ENCODE measurements around the gene BMPR1B. TPM values are rescaled to one million over a fixed set of nuclear protein-coding genes. Genes with fewer than 3 reads are reported as not detected.

BMPR1B gene
- total RNA-seq, 2 experiments from 2014 or later, result not detected

DNA sequence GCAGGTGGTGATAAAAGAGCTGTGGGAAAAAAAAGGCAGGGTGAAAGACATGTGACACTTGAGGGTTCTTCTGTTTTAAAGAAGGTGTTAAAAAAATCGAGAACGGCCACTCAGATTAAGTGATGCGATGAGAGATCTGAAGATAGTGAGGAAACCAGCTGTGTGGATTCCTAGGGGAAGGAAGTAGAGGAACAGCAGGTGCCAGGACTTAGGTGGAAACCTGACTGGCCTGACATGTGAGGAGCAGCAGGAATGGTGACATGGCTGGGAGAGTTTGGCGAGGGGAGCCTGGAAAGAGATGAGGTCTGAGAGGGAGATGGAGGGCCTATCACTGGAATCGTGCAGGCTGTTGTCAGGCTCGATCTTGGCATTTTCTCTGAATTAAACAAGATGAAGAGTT, 55.5 kb downstream of the BMPR1B start:
- H3K4me1 ChIP-seq (ENCODE audit: insufficient read depth, low read length), result no peaks in the 10 kb centered on the region
- Mint-ChIP-seq H3K4me1 (ENCODE audit: low read depth) (no peaks in the 10 kb centered on the region), H3K36me3 (ENCODE audit: low read depth) (no peaks in the 10 kb centered on the region), H3K27me3 (no peaks in the 10 kb centered on the region), H3K4me3 (no peak overlapping the region), H3K9me3 (no peaks in the 10 kb centered on the region), H3K27ac (no peak overlapping the region)
- no peak for ATAC-seq (ENCODE audit: poor library complexity)
- ChIA-PET CTCF (no interaction called here), POLR2A (no interaction called here)
- H3K4me3 ChIP-seq (ENCODE audit: low read length), result no peak overlapping the region
- no peaks in the 10 kb centered on the region for H3K27me3 ChIP-seq (ENCODE audit: control insufficient read depth in 1 of 2, insufficient read depth in 2 of 2, low read length in 2 of 2)
- H3K27ac ChIP-seq (ENCODE audit: low read depth in 1 of 2, low read length in 2 of 2), result no peak overlapping the region
- no peaks in the 10 kb centered on the region for H3K36me3 ChIP-seq (ENCODE audit: insufficient read depth, low read length)
- H3K9me3 ChIP-seq (ENCODE audit: control insufficient read depth in 1 of 2, insufficient read depth in 1 of 2, low read length in 2 of 2), result no peaks in the 10 kb centered on the region
- no peak for TF ChIP-seq CTCF (IDR thresholded peaks at IDR 0.05)
- intact Hi-C loops (cut with DNase I, micrococcal nuclease), result no loop called here
- DNase-seq, result no peak

- intact Hi-C loops (cut with DNase I, micrococcal nuclease), result no loop called here
- Histone ChIP-seq H3K4me3 (ENCODE audit: low read length) (no peak overlapping the region), H3K9me3 (ENCODE audit: control insufficient read depth in 1 of 2, insufficient read depth in 1 of 2, low read length in 2 of 2) (no peaks in the 10 kb centered on the region), H3K36me3 (ENCODE audit: insufficient read depth, low read length) (no peaks in the 10 kb centered on the region), H3K4me1 (ENCODE audit: insufficient read depth, low read length) (no peaks in the 10 kb centered on the region), H3K27ac (ENCODE audit: low read depth in 1 of 2, low read length in 2 of 2) (no peak overlapping the region), H3K27me3 (ENCODE audit: control insufficient read depth in 1 of 2, insufficient read depth in 2 of 2, low read length in 2 of 2) (no peaks in the 10 kb centered on the region)
- no peaks in the 10 kb centered on the region for H3K27me3 Mint-ChIP-seq
- H3K4me3 Mint-ChIP-seq, result no peak overlapping the region
- no peaks in the 10 kb centered on the region for H3K36me3 Mint-ChIP-seq (ENCODE audit: low read depth)
- DNase-seq (no peak), ATAC-seq (ENCODE audit: poor library complexity) (no peak)
- H3K9me3 Mint-ChIP-seq, result no peaks in the 10 kb centered on the region
- no peaks in the 10 kb centered on the region for H3K4me1 Mint-ChIP-seq (ENCODE audit: low read depth)
- POLR2A ChIA-PET, result no interaction called here
- H3K27ac Mint-ChIP-seq, result no peak overlapping the region
- CTCF ChIA-PET, result no interaction called here
- TF ChIP-seq CTCF (IDR thresholded peaks at IDR 0.05), result no peak
Observed at GRCh38 chr4:94814237-94814636, 56.5 kb downstream of the BMPR1B start.

GRCh38 chr4:94819371-94820168, 61.8 kb downstream of the BMPR1B start:
- CTCF ChIA-PET, result no interaction called here
- Histone ChIP-seq H3K4me1 (ENCODE audit: insufficient read depth, low read length) (no peaks in the 10 kb centered on the region), H3K27ac (ENCODE audit: low read depth in 1 of 2, low read length in 2 of 2) (no peak overlapping the region), H3K9me3 (ENCODE audit: control insufficient read depth in 1 of 2, insufficient read depth in 1 of 2, low read length in 2 of 2) (no peaks in the 10 kb centered on the region), H3K27me3 (ENCODE audit: control insufficient read depth in 1 of 2, insufficient read depth in 2 of 2, low read length in 2 of 2) (no peaks in the 10 kb centered on the region), H3K4me3 (ENCODE audit: low read length) (no peak overlapping the region), H3K36me3 (ENCODE audit: insufficient read depth, low read length) (no peaks in the 10 kb centered on the region)
- Mint-ChIP-seq H3K9me3 (no peaks in the 10 kb centered on the region), H3K36me3 (ENCODE audit: low read depth) (no peaks in the 10 kb centered on the region), H3K4me1 (ENCODE audit: low read depth) (no peaks in the 10 kb centered on the region), H3K4me3 (no peak overlapping the region), H3K27me3 (peaks cover 5% of the 10 kb centered on the region), H3K27ac (no peak overlapping the region)
- no peak for TF ChIP-seq CTCF (IDR thresholded peaks at IDR 0.05)
- no peak for DNase-seq
- POLR2A ChIA-PET, result no interaction called here
- no peak for ATAC-seq (ENCODE audit: poor library complexity)
- intact Hi-C loops (cut with DNase I, micrococcal nuclease), result no loop called here
